ENCODE data around the gene ALDH1L1.

ALDH1L1 gene

DNA sequence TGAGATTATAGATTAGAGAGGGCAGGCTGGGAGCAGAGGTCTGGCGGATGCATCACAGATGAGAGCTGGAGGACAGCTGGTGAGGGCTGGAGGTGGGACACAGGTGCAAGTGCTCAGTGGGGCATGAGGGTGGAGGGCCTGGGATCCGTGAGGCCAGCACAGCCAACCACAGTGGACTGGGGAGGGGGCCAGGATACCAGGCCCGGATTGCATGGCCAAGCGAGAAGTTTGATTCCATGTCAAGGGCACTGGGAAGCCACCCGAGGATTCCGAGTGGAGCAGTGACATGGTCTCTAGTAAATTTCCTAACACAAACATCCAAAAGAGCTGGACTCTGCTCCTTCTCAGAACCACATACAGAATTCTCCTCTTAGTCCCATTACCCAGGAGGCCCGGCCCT is 52.5 kb downstream of the ALDH1L1 start:
- TF ChIP-seq TCF4 (CRISPR knock-in tag; IDR thresholded peaks at IDR 0.05; ENCODE audit: borderline replicate concordance), result no peak
- TF ChIP-seq, protein P1, sequence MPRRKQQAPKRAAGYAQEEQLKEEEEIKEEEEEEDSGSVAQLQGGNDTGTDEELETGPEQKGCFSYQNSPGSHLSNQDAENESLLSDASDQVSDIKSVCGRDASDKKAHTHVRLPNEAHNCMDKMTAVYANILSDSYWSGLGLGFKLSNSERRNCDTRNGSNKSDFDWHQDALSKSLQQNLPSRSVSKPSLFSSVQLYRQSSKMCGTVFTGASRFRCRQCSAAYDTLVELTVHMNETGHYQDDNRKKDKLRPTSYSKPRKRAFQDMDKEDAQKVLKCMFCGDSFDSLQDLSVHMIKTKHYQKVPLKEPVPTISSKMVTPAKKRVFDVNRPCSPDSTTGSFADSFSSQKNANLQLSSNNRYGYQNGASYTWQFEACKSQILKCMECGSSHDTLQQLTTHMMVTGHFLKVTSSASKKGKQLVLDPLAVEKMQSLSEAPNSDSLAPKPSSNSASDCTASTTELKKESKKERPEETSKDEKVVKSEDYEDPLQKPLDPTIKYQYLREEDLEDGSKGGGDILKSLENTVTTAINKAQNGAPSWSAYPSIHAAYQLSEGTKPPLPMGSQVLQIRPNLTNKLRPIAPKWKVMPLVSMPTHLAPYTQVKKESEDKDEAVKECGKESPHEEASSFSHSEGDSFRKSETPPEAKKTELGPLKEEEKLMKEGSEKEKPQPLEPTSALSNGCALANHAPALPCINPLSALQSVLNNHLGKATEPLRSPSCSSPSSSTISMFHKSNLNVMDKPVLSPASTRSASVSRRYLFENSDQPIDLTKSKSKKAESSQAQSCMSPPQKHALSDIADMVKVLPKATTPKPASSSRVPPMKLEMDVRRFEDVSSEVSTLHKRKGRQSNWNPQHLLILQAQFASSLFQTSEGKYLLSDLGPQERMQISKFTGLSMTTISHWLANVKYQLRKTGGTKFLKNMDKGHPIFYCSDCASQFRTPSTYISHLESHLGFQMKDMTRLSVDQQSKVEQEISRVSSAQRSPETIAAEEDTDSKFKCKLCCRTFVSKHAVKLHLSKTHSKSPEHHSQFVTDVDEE (CRISPR knock-in tag; IDR thresholded peaks at IDR 0.05), result no peak
- TF ChIP-seq, protein P2, sequence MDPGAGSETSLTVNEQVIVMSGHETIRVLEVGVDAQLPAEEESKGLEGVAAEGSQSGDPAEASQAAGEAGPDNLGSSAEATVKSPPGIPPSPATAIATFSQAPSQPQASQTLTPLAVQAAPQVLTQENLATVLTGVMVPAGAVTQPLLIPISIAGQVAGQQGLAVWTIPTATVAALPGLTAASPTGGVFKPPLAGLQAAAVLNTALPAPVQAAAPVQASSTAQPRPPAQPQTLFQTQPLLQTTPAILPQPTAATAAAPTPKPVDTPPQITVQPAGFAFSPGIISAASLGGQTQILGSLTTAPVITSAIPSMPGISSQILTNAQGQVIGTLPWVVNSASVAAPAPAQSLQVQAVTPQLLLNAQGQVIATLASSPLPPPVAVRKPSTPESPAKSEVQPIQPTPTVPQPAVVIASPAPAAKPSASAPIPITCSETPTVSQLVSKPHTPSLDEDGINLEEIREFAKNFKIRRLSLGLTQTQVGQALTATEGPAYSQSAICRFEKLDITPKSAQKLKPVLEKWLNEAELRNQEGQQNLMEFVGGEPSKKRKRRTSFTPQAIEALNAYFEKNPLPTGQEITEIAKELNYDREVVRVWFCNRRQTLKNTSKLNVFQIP (CRISPR knock-in tag; IDR thresholded peaks at IDR 0.05; ENCODE audit: borderline replicate concordance, low read depth), result no peak
- TF ChIP-seq, protein P3, sequence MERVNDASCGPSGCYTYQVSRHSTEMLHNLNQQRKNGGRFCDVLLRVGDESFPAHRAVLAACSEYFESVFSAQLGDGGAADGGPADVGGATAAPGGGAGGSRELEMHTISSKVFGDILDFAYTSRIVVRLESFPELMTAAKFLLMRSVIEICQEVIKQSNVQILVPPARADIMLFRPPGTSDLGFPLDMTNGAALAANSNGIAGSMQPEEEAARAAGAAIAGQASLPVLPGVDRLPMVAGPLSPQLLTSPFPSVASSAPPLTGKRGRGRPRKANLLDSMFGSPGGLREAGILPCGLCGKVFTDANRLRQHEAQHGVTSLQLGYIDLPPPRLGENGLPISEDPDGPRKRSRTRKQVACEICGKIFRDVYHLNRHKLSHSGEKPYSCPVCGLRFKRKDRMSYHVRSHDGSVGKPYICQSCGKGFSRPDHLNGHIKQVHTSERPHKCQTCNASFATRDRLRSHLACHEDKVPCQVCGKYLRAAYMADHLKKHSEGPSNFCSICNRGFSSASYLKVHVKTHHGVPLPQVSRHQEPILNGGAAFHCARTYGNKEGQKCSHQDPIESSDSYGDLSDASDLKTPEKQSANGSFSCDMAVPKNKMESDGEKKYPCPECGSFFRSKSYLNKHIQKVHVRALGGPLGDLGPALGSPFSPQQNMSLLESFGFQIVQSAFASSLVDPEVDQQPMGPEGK (CRISPR knock-in tag; IDR thresholded peaks at IDR 0.05; ENCODE audit: borderline replicate concordance), result no peak
- TF ChIP-seq, protein P4, sequence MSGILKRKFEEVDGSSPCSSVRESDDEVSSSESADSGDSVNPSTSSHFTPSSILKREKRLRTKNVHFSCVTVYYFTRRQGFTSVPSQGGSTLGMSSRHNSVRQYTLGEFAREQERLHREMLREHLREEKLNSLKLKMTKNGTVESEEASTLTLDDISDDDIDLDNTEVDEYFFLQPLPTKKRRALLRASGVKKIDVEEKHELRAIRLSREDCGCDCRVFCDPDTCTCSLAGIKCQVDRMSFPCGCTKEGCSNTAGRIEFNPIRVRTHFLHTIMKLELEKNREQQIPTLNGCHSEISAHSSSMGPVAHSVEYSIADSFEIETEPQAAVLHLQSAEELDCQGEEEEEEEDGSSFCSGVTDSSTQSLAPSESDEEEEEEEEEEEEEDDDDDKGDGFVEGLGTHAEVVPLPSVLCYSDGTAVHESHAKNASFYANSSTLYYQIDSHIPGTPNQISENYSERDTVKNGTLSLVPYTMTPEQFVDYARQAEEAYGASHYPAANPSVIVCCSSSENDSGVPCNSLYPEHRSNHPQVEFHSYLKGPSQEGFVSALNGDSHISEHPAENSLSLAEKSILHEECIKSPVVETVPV (CRISPR knock-in tag; IDR thresholded peaks at IDR 0.05), result no peak
- TF ChIP-seq, protein P5, sequence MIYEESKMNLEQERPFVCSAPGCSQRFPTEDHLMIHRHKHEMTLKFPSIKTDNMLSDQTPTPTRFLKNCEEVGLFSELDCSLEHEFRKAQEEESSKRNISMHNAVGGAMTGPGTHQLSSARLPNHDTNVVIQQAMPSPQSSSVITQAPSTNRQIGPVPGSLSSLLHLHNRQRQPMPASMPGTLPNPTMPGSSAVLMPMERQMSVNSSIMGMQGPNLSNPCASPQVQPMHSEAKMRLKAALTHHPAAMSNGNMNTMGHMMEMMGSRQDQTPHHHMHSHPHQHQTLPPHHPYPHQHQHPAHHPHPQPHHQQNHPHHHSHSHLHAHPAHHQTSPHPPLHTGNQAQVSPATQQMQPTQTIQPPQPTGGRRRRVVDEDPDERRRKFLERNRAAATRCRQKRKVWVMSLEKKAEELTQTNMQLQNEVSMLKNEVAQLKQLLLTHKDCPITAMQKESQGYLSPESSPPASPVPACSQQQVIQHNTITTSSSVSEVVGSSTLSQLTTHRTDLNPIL (CRISPR knock-in tag; IDR thresholded peaks at IDR 0.05; ENCODE audit: low read depth), result no peak
- TF ChIP-seq RARB (CRISPR knock-in tag; IDR thresholded peaks at IDR 0.05), result no peak
- TF ChIP-seq PPARA (CRISPR knock-in tag; IDR thresholded peaks at IDR 0.05; ENCODE audit: borderline replicate concordance), result no peak
- TF ChIP-seq ZFP3 (CRISPR knock-in tag; IDR thresholded peaks at IDR 0.05), result no peak
- no peak for TF ChIP-seq ZNF8 (CRISPR knock-in tag; IDR thresholded peaks at IDR 0.05)
- no peak for TF ChIP-seq ZC3H10 (CRISPR knock-in tag; IDR thresholded peaks at IDR 0.05)
- no peak for TF ChIP-seq SNAI2 (CRISPR knock-in tag; IDR thresholded peaks at IDR 0.05)
- TF ChIP-seq ZNF70 (CRISPR knock-in tag; IDR thresholded peaks at IDR 0.05), result no peak
- no peak for TF ChIP-seq ESRRG (CRISPR knock-in tag; IDR thresholded peaks at IDR 0.05)
- no peak for TF ChIP-seq GLIS3 (CRISPR knock-in tag; IDR thresholded peaks at IDR 0.05)
- ATAC-seq, result no peak

DNA sequence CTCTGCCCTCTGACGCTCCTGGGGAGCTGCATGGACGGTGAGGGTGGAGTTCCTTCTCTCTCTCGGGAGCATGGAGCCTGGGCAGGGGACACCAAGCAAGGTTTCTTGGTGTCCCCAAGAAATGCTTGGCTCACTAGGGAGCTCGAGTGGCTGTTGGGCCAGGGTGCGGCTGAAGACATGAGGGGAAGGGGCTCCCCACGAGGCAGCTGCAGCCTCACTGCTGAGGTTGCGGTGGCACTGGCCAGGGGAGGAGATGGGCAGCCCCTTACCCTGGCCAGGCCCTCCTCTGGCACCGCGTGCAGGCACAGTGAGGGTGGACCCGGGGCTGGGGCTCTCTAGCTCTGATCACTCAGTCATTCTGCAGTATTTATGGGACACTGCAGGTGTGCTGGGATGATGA is 52.9 kb downstream of the ALDH1L1 start:
- no peak for ATAC-seq
- TF ChIP-seq, protein P5 (CRISPR knock-in tag; IDR thresholded peaks at IDR 0.05; ENCODE audit: low read depth), result no peak
- no peak for TF ChIP-seq OSR1 (CRISPR knock-in tag; IDR thresholded peaks at IDR 0.05)
- TF ChIP-seq ESRRG (CRISPR knock-in tag; IDR thresholded peaks at IDR 0.05), result no peak
- no peak for TF ChIP-seq SNAI2 (CRISPR knock-in tag; IDR thresholded peaks at IDR 0.05)
- no peak for TF ChIP-seq ISL1 (CRISPR knock-in tag; IDR thresholded peaks at IDR 0.05)
- TF ChIP-seq BACH2 (CRISPR knock-in tag; IDR thresholded peaks at IDR 0.05; ENCODE audit: borderline replicate concordance), result no peak
- TF ChIP-seq, protein P3 (CRISPR knock-in tag; IDR thresholded peaks at IDR 0.05; ENCODE audit: borderline replicate concordance), result no peak
- no peak for TF ChIP-seq ZFP3 (CRISPR knock-in tag; IDR thresholded peaks at IDR 0.05)
- TF ChIP-seq CSDC2 (CRISPR knock-in tag; IDR thresholded peaks at IDR 0.05), result no peak
- no peak for TF ChIP-seq ZNF70 (CRISPR knock-in tag; IDR thresholded peaks at IDR 0.05)
- TF ChIP-seq TCF4 (CRISPR knock-in tag; IDR thresholded peaks at IDR 0.05; ENCODE audit: borderline replicate concordance), result no peak
- TF ChIP-seq, protein P1 (CRISPR knock-in tag; IDR thresholded peaks at IDR 0.05), result no peak
- no peak for TF ChIP-seq PPARA (CRISPR knock-in tag; IDR thresholded peaks at IDR 0.05; ENCODE audit: borderline replicate concordance)
- TF ChIP-seq, protein P2 (CRISPR knock-in tag; IDR thresholded peaks at IDR 0.05; ENCODE audit: borderline replicate concordance, low read depth), result no peak
- TF ChIP-seq, protein P4 (CRISPR knock-in tag; IDR thresholded peaks at IDR 0.05), result no peak

Measured in SK-N-SH treated with all-trans-retinoic acid at 6 μM for 48 hours (cell line).